Measurements from ENCODE around the gene DUS2. TPM values are rescaled to one million over a fixed set of nuclear protein-coding genes. Genes with fewer than 3 reads are reported as not detected.

DUS2 gene
- total and polyA plus RNA-seq, 9 of the 15 experiments (the other 6 are each of a cell fraction or from before 2014, with no cell fraction given), result 5.8 to 22.5 (median 20.6) TPM

DNA sequence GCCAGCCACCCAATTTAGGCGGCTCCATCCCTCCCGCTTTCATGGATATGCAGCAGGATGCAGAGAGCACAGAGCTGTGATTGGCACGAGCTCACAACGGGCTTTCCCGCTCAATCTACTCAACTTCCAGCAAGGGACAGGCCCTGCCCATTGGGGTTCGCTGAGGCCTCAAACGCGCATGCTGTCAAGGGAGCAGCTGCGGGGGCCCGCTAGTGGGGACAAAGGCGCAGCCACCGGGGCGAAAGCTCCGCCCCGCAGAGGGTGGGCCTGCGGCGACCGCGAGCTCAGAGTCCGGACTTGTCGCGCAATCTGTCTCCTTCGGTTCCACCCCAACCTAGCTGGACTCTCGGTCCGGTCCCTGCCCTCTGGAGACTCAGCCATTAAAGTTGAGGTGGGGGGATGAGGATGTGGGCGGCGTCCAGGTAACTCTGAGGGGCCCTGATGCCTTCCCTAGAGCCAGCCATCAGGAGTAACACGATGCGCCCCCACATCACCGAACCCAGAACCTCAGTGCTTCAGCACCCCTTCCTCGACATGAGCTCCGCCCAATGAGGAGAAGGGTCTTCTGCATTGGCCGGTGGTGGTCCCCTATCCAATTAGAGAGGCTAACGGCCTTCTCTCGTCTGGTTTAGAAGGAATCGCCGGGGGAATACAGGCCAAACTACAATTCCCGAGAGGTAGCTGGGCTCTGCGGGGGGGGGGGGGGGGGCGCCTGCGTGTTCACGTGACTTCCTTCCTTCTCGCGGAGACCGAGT lies 61.6 kb downstream of the DUS2 start (continued):
- TF ChIP-seq, protein P1, sequence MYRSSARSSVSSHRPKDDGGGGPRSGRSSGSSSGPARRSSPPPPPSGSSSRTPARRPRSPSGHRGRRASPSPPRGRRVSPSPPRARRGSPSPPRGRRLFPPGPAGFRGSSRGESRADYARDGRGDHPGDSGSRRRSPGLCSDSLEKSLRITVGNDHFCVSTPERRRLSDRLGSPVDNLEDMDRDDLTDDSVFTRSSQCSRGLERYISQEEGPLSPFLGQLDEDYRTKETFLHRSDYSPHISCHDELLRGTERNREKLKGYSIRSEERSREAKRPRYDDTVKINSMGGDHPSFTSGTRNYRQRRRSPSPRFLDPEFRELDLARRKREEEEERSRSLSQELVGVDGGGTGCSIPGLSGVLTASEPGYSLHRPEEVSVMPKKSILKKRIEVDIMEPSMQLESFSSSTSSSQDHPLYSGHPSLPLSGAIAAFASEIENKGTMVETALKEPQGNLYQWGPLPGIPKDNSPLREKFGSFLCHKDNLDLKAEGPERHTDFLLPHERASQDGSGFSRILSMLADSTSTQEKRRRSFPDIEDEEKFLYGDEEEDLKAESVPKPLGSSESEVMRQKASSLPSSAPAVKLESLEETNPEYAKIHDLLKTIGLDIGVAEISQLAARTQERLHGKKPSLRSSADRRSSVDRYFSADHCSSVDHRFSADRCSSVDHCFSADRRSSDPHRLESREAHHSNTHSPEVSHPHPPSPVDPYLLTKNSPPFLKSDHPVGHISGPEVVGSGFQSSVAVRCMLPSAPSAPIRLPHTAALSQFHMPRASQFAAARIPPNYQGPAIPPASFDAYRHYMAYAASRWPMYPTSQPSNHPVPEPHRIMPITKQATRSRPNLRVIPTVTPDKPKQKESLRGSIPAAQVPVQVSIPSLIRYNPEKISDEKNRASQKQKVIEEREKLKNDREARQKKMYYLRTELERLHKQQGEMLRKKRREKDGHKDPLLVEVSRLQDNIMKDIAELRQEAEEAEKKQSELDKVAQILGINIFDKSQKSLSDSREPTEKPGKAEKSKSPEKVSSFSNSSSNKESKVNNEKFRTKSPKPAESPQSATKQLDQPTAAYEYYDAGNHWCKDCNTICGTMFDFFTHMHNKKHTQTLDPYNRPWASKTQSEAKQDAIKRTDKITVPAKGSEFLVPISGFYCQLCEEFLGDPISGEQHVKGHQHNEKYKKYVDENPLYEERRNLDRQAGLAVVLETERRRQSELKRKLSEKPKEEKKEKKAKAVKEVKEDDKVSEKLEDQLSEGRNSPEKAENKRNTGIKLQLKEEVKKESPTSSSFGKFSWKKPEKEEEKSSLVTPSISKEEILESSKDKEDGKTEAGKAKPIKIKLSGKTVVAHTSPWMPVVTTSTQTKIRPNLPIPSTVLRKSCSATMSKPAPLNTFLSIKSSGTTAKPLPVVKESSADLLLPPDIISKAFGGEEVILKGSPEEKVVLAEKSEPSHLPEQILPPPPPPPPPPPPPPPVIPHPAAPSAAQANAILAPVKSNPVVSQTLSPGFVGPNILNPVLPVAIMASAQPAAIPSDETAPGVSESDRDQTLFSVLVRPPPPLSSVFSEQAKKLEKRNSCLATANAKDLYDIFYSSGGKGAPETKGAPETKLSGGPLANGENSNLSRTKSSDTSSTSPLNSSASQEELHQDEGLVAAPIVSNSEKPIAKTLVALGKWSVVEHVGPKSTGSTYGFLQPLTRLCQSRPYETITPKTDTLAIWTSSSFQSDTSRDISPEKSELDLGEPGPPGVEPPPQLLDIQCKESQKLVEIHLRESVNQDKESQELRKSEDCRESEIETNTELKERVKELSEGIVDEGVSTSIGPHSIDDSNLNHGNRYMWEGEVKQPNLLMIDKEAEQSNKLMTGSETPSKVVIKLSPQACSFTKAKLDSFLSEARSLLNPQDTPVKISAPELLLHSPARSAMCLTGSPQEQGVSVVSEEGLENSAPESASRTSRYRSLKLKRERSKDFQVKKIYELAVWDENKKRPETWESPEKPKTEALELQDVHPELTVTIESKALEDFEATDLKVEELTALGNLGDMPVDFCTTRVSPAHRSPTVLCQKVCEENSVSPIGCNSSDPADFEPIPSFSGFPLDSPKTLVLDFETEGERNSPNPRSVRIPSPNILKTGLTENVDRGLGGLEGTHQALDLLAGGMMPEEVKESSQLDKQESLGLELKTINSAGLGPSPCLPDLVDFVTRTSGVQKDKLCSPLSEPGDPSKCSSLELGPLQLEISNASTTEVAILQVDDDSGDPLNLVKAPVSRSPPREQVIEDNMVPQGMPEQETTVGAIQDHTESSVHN (IDR thresholded peaks at IDR 0.05; ENCODE audit: borderline replicate concordance in 1 of 2, low read depth in 1 of 2), result no peak
- TF ChIP-seq ZNF174 (CRISPR knock-in tag; IDR thresholded peaks at IDR 0.05) (no peak), SMARCE1 (IDR thresholded peaks at IDR 0.05) (peak; percentile 2; the same call in 1 of the 2 replicates), CREM (IDR thresholded peaks at IDR 0.05; ENCODE audit: low read depth) (peak; percentile 64), HNRNPLL (IDR thresholded peaks at IDR 0.05; ENCODE audit: low read depth, low read length, poor library complexity, severe bottlenecking) (peak; percentile 60), COPS2 (conservative IDR thresholded peaks at IDR 0.05) (no peak), ZNF253 (CRISPR knock-in tag; conservative IDR thresholded peaks at IDR 0.05) (no peak), KLF10 (CRISPR knock-in tag; IDR thresholded peaks at IDR 0.05) (no peak), ETV5 (CRISPR knock-in tag; IDR thresholded peaks at IDR 0.05; ENCODE audit: low read depth) (peak; percentile 61; the same call in 1 of the 2 replicates), ZNF408 (CRISPR knock-in tag; IDR thresholded peaks at IDR 0.05; ENCODE audit: low read depth) (no peak)
- TF ChIP-seq, protein P2, sequence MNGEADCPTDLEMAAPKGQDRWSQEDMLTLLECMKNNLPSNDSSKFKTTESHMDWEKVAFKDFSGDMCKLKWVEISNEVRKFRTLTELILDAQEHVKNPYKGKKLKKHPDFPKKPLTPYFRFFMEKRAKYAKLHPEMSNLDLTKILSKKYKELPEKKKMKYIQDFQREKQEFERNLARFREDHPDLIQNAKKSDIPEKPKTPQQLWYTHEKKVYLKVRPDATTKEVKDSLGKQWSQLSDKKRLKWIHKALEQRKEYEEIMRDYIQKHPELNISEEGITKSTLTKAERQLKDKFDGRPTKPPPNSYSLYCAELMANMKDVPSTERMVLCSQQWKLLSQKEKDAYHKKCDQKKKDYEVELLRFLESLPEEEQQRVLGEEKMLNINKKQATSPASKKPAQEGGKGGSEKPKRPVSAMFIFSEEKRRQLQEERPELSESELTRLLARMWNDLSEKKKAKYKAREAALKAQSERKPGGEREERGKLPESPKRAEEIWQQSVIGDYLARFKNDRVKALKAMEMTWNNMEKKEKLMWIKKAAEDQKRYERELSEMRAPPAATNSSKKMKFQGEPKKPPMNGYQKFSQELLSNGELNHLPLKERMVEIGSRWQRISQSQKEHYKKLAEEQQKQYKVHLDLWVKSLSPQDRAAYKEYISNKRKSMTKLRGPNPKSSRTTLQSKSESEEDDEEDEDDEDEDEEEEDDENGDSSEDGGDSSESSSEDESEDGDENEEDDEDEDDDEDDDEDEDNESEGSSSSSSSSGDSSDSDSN (IDR thresholded peaks at IDR 0.05; ENCODE audit: borderline replicate concordance in 1 of 2, low read depth in 2 of 2, low read length in 2 of 2), result peak in 1 of 2 experiments; percentile 90; a peak in 2 of 4 replicates
- TF ChIP-seq, protein P3, sequence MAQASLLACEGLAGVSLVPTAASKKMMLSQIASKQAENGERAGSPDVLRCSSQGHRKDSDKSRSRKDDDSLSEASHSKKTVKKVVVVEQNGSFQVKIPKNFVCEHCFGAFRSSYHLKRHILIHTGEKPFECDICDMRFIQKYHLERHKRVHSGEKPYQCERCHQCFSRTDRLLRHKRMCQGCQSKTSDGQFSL (CRISPR knock-in tag; IDR thresholded peaks at IDR 0.05), result no peak
- TF ChIP-seq, protein P3 (tag; IDR thresholded peaks at IDR 0.05), result peak in 1 of 2 experiments; percentile 100; a peak in 2 of 4 replicates
- TF ChIP-seq, protein P4, sequence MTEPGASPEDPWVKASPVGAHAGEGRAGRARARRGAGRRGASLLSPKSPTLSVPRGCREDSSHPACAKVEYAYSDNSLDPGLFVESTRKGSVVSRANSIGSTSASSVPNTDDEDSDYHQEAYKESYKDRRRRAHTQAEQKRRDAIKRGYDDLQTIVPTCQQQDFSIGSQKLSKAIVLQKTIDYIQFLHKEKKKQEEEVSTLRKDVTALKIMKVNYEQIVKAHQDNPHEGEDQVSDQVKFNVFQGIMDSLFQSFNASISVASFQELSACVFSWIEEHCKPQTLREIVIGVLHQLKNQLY (CRISPR knock-in tag; conservative IDR thresholded peaks at IDR 0.05), result 0 out of 4 replicates have a peak, but pooled peaks of 1 of the 2 experiments have one; percentile 29
